VCaP (cell line): Measurements from ENCODE around the gene LIPC.

Experiments used
- H3K27ac ChIP-seq: fragments of 450-650 bp; 2 replicates; pipeline ENCODE4 v1.5.1; 2017
- CTCF ChIP-seq: fragments of 450-650 bp; conservative IDR thresholded peaks from 2 replicates; pipeline ENCODE4 v1.5.1; 2017; ENCODE audit warnings: mild to moderate bottlenecking, moderate library complexity

Gene LIPC

GRCh38 chr15:58404722-58405121 lies 27.1 kb upstream of the LIPC start:
- TF ChIP-seq CTCF, result no peak
- no peak overlapping the region for H3K27ac ChIP-seq

- TF ChIP-seq CTCF, result no peak
- H3K27ac ChIP-seq, result no peak overlapping the region
These were observed 25.9 kb upstream of the LIPC start for GRCh38 chr15:58405865-58406264.

DNA sequence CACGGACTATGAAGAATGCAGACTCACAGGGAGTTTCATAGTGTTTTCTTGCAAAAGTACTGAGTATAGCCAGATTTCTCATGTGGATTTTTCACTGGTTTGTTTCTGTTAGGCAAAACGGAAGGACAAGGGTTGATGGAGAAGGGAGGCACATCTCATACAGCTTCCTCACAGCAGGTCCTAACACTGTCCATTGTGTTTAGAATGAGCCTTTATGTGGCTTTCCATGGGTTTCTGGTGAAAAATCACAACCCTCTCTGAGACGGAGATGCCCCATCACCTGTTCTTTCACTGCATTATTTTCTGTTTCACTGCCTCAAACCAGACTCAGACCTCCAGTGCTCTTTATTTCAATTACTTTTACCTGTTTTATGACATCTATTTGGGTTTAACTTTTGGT lies 25.0 kb upstream of the LIPC start:
- no peak overlapping the region for H3K27ac ChIP-seq
- no peak for TF ChIP-seq CTCF

- TF ChIP-seq CTCF, result no peak
- no peak overlapping the region for H3K27ac ChIP-seq
These were observed 24.5 kb upstream of the LIPC start for GRCh38 chr15:58407236-58407775.

GRCh38 chr15:58407778-58408177 lies 24.0 kb upstream of the LIPC start:
- no peak overlapping the region for H3K27ac ChIP-seq
- TF ChIP-seq CTCF, result no peak

DNA sequence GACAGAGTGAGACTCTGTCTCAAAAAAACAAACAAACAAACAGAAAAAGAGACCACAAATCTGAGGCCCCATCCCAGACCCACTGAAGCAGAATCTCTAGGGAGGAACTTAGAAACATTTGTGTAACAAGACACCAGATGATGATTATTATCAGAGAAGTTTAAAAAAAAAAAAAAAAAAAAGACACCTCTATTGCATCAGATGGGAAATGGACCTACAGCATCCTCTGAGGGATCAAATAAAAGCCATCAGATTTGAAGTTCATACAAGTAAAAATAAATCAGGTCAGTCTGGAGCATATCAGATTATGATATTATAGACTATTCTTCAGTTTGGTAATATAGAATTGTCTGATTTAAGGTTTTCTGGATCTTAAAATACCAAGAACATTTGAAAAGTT lies 21.9 kb upstream of the LIPC start:
- H3K27ac ChIP-seq, result no peak overlapping the region
- no peak for TF ChIP-seq CTCF

- no peak for TF ChIP-seq CTCF
- H3K27ac ChIP-seq, result no peak overlapping the region; the same call in 1 of the 2 replicates
These were observed 21.4 kb upstream of the LIPC start for GRCh38 chr15:58410353-58410752.
